Activated CD8-positive, alpha-beta T cell treated with anti-CD3 and anti-CD28 coated beads for 36 hours (primary cell): ENCODE results near the gene ACTL10. TPM values are rescaled to one million over a fixed set of nuclear protein-coding genes. Genes with fewer than 3 reads are reported as not detected.

Source experiments
- ATAC-seq: fragments of 200-7000 bp; cut with Tn5 transposase; one replicate; pipeline ENCODE4 v1.10.0; 2021; ENCODE audit warnings: mild to moderate bottlenecking, moderate library complexity
- CTCF ChIA-PET: fragments of 350-600 bp; sonication (Branson Sonifier 250); formaldehyde crosslinking; loops from one replicate; lab custom pipeline; 2021; ENCODE audit warnings: antibody characterized with exemption; lab: Charles Lee
- POLR2A ChIA-PET: fragments of 350-600 bp; sonication (Branson Sonifier 250); formaldehyde crosslinking; loops from one replicate; lab custom pipeline; 2021; ENCODE audit warnings: antibody characterized with exemption; lab: Charles Lee
- DNase-seq: peaks from one replicate; pipeline ENCODE4 v3.0.0-alpha.2; 2020
- H3K27ac Mint-ChIP-seq: one replicate; pipeline ENCODE4 v1.8.0; 2021; ENCODE audit warnings: mild to moderate bottlenecking, mixed read lengths
- H3K27me3 Mint-ChIP-seq: one replicate; pipeline ENCODE4 v1.8.0; 2021; ENCODE audit warnings: mixed read lengths
- H3K36me3 Mint-ChIP-seq: one replicate; pipeline ENCODE4 v1.8.0; 2021; ENCODE audit warnings: low read depth, mixed read lengths
- H3K4me1 Mint-ChIP-seq: one replicate; pipeline ENCODE4 v1.8.0; 2021; ENCODE audit warnings: low read depth, mixed read lengths
- H3K4me3 Mint-ChIP-seq: one replicate; pipeline ENCODE4 v1.8.0; 2021; ENCODE audit warnings: mild to moderate bottlenecking, moderate library complexity, mixed read lengths
- H3K9me3 Mint-ChIP-seq: one replicate; pipeline ENCODE4 v1.8.0; 2021; ENCODE audit warnings: mixed read lengths
- intact Hi-C: fragments of 100-400 bp; cut with micrococcal nuclease; formaldehyde crosslinking; loops from one replicate; pipeline ENCODE4 v1.10.0; 2022
- total RNA-seq, 2 experiments: library from RNA; stranded (reverse); gene quantifications; one replicate each; pipeline ENCODE4 v1.2.3, GENCODE V29; 2021
- TF ChIP-seq, protein P1 (sequence below): fragments of 200-600 bp; IDR thresholded peaks from one replicate; pipeline ENCODE4 v1.8.0; 2022; ENCODE audit warnings: antibody characterized with exemption, mild to moderate bottlenecking

ACTL10 gene
- total RNA-seq, 2 experiments from 2014 or later, result 2.4 TPM

DNA sequence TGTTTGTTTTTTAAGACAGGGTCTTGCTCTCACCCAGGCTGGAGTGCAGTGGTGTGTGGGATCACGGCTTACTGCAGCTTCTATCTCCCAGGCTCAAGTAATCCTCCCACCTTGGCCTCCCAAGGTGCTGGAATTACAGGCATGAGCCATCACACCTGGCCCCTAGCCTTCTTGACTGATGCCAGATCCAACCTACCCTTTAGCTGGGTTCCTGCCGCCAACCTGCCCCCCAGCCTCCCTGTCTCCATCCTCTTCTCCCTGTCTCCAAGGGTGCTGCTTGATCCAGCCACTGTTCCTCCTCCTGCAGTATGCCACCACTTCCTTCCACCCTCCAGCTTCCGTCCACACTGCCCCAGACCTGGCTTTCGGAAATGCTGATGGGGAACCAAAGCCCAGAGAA is 7.8 kb upstream of the ACTL10 start:
- CTCF ChIA-PET, result interaction anchor here (2.0 kb wide), 1 partner anchor 9 kb away, joined by 7 read pairs; no protein-coding TSS in a partner anchor
- DNase-seq (peak; percentile 0), ATAC-seq (no peak)
- POLR2A ChIA-PET, result interaction anchor here (3.8 kb wide), 1 partner anchor 8 kb away, joined by 16 read pairs; the partner anchor contains the start of gene ACTL10
- Mint-ChIP-seq H3K36me3 (no peaks in the 10 kb centered on the region), H3K4me1 (peaks cover 7% of the 10 kb centered on the region), H3K27me3 (no peaks in the 10 kb centered on the region), H3K4me3 (no peak overlapping the region), H3K9me3 (no peaks in the 10 kb centered on the region), H3K27ac (no peak overlapping the region)
- TF ChIP-seq, protein P1, sequence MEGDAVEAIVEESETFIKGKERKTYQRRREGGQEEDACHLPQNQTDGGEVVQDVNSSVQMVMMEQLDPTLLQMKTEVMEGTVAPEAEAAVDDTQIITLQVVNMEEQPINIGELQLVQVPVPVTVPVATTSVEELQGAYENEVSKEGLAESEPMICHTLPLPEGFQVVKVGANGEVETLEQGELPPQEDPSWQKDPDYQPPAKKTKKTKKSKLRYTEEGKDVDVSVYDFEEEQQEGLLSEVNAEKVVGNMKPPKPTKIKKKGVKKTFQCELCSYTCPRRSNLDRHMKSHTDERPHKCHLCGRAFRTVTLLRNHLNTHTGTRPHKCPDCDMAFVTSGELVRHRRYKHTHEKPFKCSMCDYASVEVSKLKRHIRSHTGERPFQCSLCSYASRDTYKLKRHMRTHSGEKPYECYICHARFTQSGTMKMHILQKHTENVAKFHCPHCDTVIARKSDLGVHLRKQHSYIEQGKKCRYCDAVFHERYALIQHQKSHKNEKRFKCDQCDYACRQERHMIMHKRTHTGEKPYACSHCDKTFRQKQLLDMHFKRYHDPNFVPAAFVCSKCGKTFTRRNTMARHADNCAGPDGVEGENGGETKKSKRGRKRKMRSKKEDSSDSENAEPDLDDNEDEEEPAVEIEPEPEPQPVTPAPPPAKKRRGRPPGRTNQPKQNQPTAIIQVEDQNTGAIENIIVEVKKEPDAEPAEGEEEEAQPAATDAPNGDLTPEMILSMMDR, result no peak
- intact Hi-C loops, result no loop called here

DNA sequence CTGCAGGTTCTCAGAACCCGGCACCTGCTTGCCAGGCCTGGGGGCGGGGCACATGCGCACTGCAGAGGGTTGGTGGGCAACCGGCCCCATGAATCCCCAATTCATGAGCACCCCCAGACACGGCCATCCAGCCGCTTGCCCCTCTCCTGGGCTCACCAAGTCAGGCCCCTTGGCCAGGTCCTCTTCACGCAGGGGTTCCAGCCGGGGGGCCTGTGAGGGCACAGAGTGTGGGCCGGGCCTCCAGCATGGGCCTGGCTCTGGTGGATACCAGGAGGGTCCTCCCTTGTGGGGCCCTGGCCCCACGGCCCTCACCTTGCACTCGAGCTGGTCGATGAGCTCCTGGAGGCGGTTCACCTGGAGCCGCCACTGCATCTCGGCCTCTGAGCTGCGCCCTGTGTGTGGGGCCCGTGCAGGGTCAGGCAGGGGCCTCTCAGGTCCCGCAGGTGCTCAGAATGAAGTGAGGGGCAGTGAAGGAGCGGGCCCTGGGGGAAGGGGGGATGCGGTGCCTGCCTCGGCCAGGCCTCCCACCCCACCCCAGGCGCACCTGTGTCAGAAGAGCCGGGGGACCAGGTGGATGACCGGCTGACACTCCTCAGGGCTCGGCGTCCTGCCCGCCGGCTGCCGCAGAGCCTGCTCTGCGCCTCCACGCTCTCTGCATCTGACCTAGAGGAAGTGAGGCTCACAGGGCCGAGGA is 7.3 kb upstream of the ACTL10 start:
- no peaks in the 10 kb centered on the region for H3K27me3 Mint-ChIP-seq
- peak; percentile 1 for DNase-seq
- no peak for ATAC-seq
- H3K4me1 Mint-ChIP-seq, result peaks cover 10% of the 10 kb centered on the region
- no peak overlapping the region for H3K27ac Mint-ChIP-seq
- no peaks in the 10 kb centered on the region for H3K36me3 Mint-ChIP-seq
- CTCF ChIA-PET, result interaction anchor here (2.0 kb wide), 1 partner anchor 9 kb away, joined by 7 read pairs; no protein-coding TSS in a partner anchor
- intact Hi-C loops, result no loop called here
- no peaks in the 10 kb centered on the region for H3K9me3 Mint-ChIP-seq
- POLR2A ChIA-PET, result interaction anchor here (3.8 kb wide), 1 partner anchor 8 kb away, joined by 16 read pairs; the partner anchor contains the start of gene ACTL10
- H3K4me3 Mint-ChIP-seq, result no peak overlapping the region
- TF ChIP-seq, protein P1, result no peak

- Mint-ChIP-seq H3K27me3 (no peaks in the 10 kb centered on the region), H3K9me3 (no peaks in the 10 kb centered on the region), H3K4me3 (no peak overlapping the region), H3K27ac (no peak overlapping the region), H3K4me1 (peaks cover 16% of the 10 kb centered on the region), H3K36me3 (no peaks in the 10 kb centered on the region)
- ChIA-PET CTCF (interaction anchor here (2.0 kb wide), 1 partner anchor 8 kb away, joined by 7 read pairs; no protein-coding TSS in a partner anchor), POLR2A (no interaction called here)
- intact Hi-C loops, result no loop called here
- TF ChIP-seq, protein P1, result no peak
- DNase-seq (no peak), ATAC-seq (no peak)
Observed at GRCh38 chr20:33660035-33660684, 6.6 kb upstream of the ACTL10 start.

- no peak for DNase-seq
- ChIA-PET CTCF (no interaction called here), POLR2A (interaction anchor here (0.7 kb wide), 1 partner anchor 72 kb away, joined by 3 read pairs; no protein-coding TSS in a partner anchor)
- H3K9me3 Mint-ChIP-seq, result no peaks in the 10 kb centered on the region
- TF ChIP-seq, protein P1, result no peak
- H3K36me3 Mint-ChIP-seq, result no peaks in the 10 kb centered on the region
- H3K27me3 Mint-ChIP-seq, result no peaks in the 10 kb centered on the region
- H3K4me3 Mint-ChIP-seq, result no peak overlapping the region
- no peak overlapping the region for H3K27ac Mint-ChIP-seq
- intact Hi-C loops, result no loop called here
- no peak for ATAC-seq
- H3K4me1 Mint-ChIP-seq, result peaks cover 21% of the 10 kb centered on the region
Observed at GRCh38 chr20:33660685-33661058, 6.1 kb upstream of the ACTL10 start.
